Sigmoid colon (tissue), 7 donors: ENCODE measurements around the gene PINK1. TPM values are rescaled to one million over a fixed set of nuclear protein-coding genes. Genes with fewer than 3 reads are reported as not detected.
A peak's percentile ranks its signal among the peaks of the same experiment; 100 is the strongest.

Experiments
- DNase-seq: peaks from one replicate; pipeline ENCODE4 v3.0.0-alpha.2; 2019
- H3K27ac ChIP-seq, 4 donors: fragments of 200-600 bp; sonication (generic); one replicate each; pipeline ENCODE4 v1.5.1; 2016 to 2019; ENCODE audit warnings: mild to moderate bottlenecking in 1 of 4
- H3K27me3 ChIP-seq, 3 donors: fragments of 200-600 bp; sonication (generic); one replicate each; pipeline ENCODE4 v1.5.1; 2019; ENCODE audit warnings: mild to moderate bottlenecking in 1 of 3
- H3K36me3 ChIP-seq, 4 donors: fragments of 200-600 bp; sonication (generic); one replicate each; pipeline ENCODE4 v1.5.1; 2016 to 2019
- H3K4me1 ChIP-seq, 4 donors: fragments of 200-600 bp; sonication (generic); one replicate each; pipeline ENCODE4 v1.5.1; 2017 to 2019
- H3K4me3 ChIP-seq, 4 donors: fragments of 200-600 bp; sonication (generic); one replicate each; pipeline ENCODE4 v1.5.1; 2017 to 2019; ENCODE audit warnings: mild to moderate bottlenecking in 2 of 4, moderate library complexity in 1 of 4
- H3K9me3 ChIP-seq, 4 donors: fragments of 200-600 bp in 3 of 4; sonication (generic) in 3 of 4; one replicate each; pipeline versions ENCODE4 v1.5.1 to v1.6.1; 2013 to 2019
- EP300 ChIP-seq, 4 donors: sonication (generic); formaldehyde crosslinking; IDR thresholded peaks; one replicate each; pipeline ENCODE4 v1.6.1; 2017; ENCODE audit warnings: antibody characterized with exemption in 4 of 4
- POLR2A ChIP-seq, 2 donors: fragments of 450-650 bp; IDR thresholded peaks; one replicate each; pipeline ENCODE4 v1.6.1; 2016; ENCODE audit warnings: antibody characterized with exemption in 2 of 2, mild to moderate bottlenecking in 2 of 2, moderate library complexity in 2 of 2
- POLR2AphosphoS5 ChIP-seq, 4 donors: sonication (generic); formaldehyde crosslinking; IDR thresholded peaks; one replicate each; pipeline ENCODE4 v1.6.1; 2017; ENCODE audit warnings: antibody characterized with exemption in 4 of 4
- WGBS, 2 donors: extraction: QIAGEN DNeasy Blood & Tissue Kit; methylation state at CpG; one replicate each; pipeline ENCODE4 v1.1.7; 2013; 5-methylcytosine and 5-hydroxymethylcytosine counted together
- intact Hi-C: fragments of 100-400 bp; cut with DNase I; formaldehyde crosslinking; loops from one replicate; pipeline ENCODE4 v1.15.1; 2023
- polyA plus RNA-seq, 3 donors: library from polyadenylated mRNA; stranded (reverse); fragments of 200-250 nt; gene quantifications; one replicate each; pipeline ENCODE4 v1.2.3, GENCODE V29; 2013
- total RNA-seq, 4 donors: library from RNA; depleted of rRNA; stranded (reverse); fragments of >200 nt; gene quantifications; one replicate each; pipeline ENCODE4 v1.1.0, GENCODE V29; 2016
- TF ChIP-seq, protein P1 (sequence below), 4 experiments: fragments of 450-650 bp in 3 of 4; fragments of 200-600 bp in 1 of 4; IDR thresholded peaks; one replicate each; pipeline ENCODE4 v1.5.1; 2016 to 2019; ENCODE audit warnings: antibody characterized with exemption in 4 of 4, mild to moderate bottlenecking in 3 of 4, moderate library complexity in 2 of 4
- donor health status: healthy with polysubstance abuse.
- donor health status: Bipolar disorder and iron deficiency.
- donor health status: healthy.

PINK1 gene
- total and polyA plus RNA-seq, 7 donors, result 60.1 to 179 (median 149) TPM

DNA sequence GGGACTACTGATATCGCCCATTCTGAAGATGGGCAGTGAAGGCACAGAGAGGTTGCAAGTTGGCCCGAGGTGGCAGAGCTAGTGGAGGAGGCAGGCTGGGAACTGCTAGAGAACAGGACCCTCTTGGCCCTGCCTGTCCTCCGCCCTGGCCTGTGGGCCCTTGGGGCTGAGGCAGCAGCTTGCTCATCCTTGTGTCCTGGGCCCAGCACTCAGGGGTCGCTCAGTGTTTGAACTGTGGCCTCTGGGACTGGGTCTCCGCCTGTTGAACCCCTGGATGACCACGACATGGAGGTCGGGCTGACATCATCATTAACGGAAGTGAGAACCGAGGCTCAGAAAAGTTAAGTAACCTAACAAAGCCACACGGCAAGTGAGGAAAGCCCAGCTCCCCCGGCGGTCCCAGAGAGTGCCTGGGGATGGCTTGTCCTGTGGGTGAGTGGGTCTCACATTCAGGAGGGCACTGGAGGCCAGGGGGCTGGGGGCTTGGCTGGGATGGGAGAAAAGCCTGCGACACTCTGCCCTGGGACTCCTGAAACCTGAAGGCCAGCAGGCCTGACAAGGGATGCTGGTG lies 50.9 kb downstream of the PINK1 start:
- H3K27me3 ChIP-seq, result no peaks in the 10 kb centered on the region
- peak overlapping the region in 1 of 4 donors; percentile 8 for H3K4me3 ChIP-seq
- no peak for DNase-seq
- no peaks in the 10 kb centered on the region for H3K9me3 ChIP-seq
- WGBS, 2 donors, result 88% methylated on average over 13 of the region's 13 CpGs
- no peak for TF ChIP-seq POLR2AphosphoS5 (IDR thresholded peaks at IDR 0.05)
- no peak for TF ChIP-seq POLR2A (IDR thresholded peaks at IDR 0.05)
- TF ChIP-seq, protein P1, sequence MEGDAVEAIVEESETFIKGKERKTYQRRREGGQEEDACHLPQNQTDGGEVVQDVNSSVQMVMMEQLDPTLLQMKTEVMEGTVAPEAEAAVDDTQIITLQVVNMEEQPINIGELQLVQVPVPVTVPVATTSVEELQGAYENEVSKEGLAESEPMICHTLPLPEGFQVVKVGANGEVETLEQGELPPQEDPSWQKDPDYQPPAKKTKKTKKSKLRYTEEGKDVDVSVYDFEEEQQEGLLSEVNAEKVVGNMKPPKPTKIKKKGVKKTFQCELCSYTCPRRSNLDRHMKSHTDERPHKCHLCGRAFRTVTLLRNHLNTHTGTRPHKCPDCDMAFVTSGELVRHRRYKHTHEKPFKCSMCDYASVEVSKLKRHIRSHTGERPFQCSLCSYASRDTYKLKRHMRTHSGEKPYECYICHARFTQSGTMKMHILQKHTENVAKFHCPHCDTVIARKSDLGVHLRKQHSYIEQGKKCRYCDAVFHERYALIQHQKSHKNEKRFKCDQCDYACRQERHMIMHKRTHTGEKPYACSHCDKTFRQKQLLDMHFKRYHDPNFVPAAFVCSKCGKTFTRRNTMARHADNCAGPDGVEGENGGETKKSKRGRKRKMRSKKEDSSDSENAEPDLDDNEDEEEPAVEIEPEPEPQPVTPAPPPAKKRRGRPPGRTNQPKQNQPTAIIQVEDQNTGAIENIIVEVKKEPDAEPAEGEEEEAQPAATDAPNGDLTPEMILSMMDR (IDR thresholded peaks at IDR 0.05), result no peak
- no peak for TF ChIP-seq EP300 (IDR thresholded peaks at IDR 0.05)
- peak overlapping the region in 2 of 4 donors; percentile 47 to 64 for H3K27ac ChIP-seq
- intact Hi-C loops, result no loop called here
- no peaks in the 10 kb centered on the region for H3K36me3 ChIP-seq
- no peaks in the 10 kb centered on the region for H3K4me1 ChIP-seq

DNA sequence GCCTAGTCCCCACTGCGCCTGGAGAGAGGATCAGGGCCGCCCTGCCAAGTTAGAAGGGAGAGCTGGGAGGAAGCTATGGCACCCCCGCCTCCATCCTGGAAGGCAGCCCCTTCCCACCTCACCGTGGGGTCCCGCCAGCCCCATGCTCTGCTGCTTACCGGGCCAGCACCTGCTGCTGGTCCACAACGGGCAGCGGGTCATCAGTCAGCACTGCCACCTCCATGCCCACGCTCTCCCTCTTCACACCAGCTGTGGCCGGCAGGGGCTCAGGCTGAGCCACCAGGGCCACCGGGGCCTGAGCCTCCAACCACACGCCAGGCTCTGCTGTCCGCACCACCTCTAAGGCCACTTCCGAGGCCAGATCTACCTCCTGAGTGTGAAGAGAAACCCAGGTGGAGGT lies 51.4 kb downstream of the PINK1 start:
- H3K4me1 ChIP-seq, result no peaks in the 10 kb centered on the region
- peak overlapping the region in 2 of 4 donors; percentile 4 to 8 for H3K4me3 ChIP-seq
- intact Hi-C loops, result no loop called here
- TF ChIP-seq, protein P1 (IDR thresholded peaks at IDR 0.05), result no peak
- TF ChIP-seq POLR2A (IDR thresholded peaks at IDR 0.05) (no peak), POLR2AphosphoS5 (IDR thresholded peaks at IDR 0.05) (no peak), EP300 (IDR thresholded peaks at IDR 0.05) (no peak)
- 93% methylated on average over 14 of the region's 14 CpGs for WGBS, 2 donors
- peak overlapping the region; percentile 19 to 64 (median 38) for H3K27ac ChIP-seq
- DNase-seq, result no peak
- no peaks in the 10 kb centered on the region for H3K36me3 ChIP-seq
- no peaks in the 10 kb centered on the region for H3K27me3 ChIP-seq
- no peaks in the 10 kb centered on the region for H3K9me3 ChIP-seq

DNA sequence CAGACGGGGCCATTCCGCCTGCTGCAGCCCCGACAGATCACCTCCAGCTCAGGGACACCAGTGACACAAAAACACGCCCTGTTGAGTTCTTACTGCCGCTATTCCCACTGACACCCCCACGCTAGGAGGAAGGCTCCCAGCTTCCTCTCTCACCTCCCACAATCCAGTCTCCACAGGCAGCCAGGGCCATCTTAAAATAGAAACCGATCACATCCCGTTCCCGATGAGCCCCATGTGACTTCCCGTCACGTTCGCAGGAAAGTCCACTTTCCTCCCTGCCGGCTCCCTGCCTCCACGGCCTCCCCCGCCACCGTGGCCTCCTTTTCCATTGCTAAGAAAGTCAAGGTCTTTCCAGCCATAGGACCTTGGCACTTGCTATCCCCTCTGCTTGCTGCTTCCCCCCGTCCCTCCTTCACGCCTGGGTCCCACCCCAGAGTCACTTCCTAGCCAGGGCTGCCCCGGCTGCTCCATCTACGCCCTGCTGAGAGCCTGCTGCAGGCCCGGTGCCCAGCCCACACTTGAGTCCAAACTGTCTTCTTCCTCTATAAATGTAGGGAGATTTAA lies 51.9 kb downstream of the PINK1 start:
- no peak for TF ChIP-seq POLR2A (IDR thresholded peaks at IDR 0.05)
- TF ChIP-seq EP300 (IDR thresholded peaks at IDR 0.05), result no peak
- peak in 2 of 4 donors; percentile 21 to 42 for TF ChIP-seq POLR2AphosphoS5 (IDR thresholded peaks at IDR 0.05)
- TF ChIP-seq, protein P1 (IDR thresholded peaks at IDR 0.05), result no peak
- H3K36me3 ChIP-seq, result no peaks in the 10 kb centered on the region
- intact Hi-C loops, result no loop called here
- H3K4me1 ChIP-seq, result no peaks in the 10 kb centered on the region
- no peaks in the 10 kb centered on the region for H3K27me3 ChIP-seq
- H3K9me3 ChIP-seq, result no peaks in the 10 kb centered on the region
- DNase-seq, result no peak
- 82 to 85% methylated on average over 21 of the region's 21 CpGs for WGBS, 2 donors
- H3K4me3 ChIP-seq, result peak overlapping the region in 2 of 4 donors; percentile 4 to 8
- peak overlapping the region; percentile 19 to 64 (median 38) for H3K27ac ChIP-seq

DNA sequence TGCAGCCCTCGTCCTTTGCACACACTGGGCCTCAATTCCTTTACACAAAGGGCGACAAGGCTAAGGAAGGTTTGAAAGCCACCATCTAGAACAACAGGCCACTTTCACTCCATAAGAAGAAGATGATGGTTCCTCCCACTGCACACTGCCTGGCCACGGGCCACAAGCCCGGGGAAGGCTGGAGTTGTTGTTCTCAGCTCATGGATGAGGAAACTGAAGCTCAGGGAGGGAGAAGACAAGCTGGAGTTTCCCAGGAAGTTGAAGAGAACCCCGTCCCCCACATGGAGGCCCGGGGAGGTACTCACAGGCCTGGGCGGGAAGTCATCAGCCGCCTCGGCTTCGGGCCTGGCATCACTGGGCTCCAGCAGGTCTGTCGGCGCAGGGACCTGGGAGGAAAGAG lies 52.5 kb downstream of the PINK1 start:
- no peaks in the 10 kb centered on the region for H3K9me3 ChIP-seq
- H3K4me3 ChIP-seq, result no peak overlapping the region
- no peaks in the 10 kb centered on the region for H3K27me3 ChIP-seq
- H3K36me3 ChIP-seq, result no peaks in the 10 kb centered on the region
- no peak for DNase-seq
- 80 to 87% methylated on average over 12 of the region's 12 CpGs for WGBS, 2 donors
- no peaks in the 10 kb centered on the region for H3K4me1 ChIP-seq
- no peak for TF ChIP-seq POLR2AphosphoS5 (IDR thresholded peaks at IDR 0.05)
- no peak for TF ChIP-seq EP300 (IDR thresholded peaks at IDR 0.05)
- TF ChIP-seq, protein P1 (IDR thresholded peaks at IDR 0.05), result no peak
- H3K27ac ChIP-seq, result peak overlapping the region in 3 of 4 donors; percentile 23 to 64 (median 28)
- intact Hi-C loops, result no loop called here
